Activated CD4-positive, alpha-beta memory T cell treated with anti-CD3 and anti-CD28 coated beads for 36 hours (primary cell): ENCODE data around the gene OLFML1. TPM values are rescaled to one million over a fixed set of nuclear protein-coding genes. Genes with fewer than 3 reads are reported as not detected.
A peak's percentile ranks its signal among the peaks of the same experiment; 100 is the strongest.

Experiments
- CTCF ChIA-PET: fragments of 350-600 bp; sonication (Branson Sonifier 250); formaldehyde crosslinking; loops from one replicate; lab custom pipeline; 2021; ENCODE audit warnings: antibody characterized with exemption, inconsistent platforms; lab: Charles Lee
- POLR2A ChIA-PET: fragments of 350-600 bp; sonication (Branson Sonifier 250); formaldehyde crosslinking; loops from one replicate; lab custom pipeline; 2021; ENCODE audit warnings: antibody characterized with exemption; lab: Charles Lee
- DNase-seq: peaks from one replicate; pipeline ENCODE4 v3.0.0-alpha.2; 2020
- H3K27ac Mint-ChIP-seq: one replicate; pipeline ENCODE4 v1.8.0; 2021; ENCODE audit warnings: mixed read lengths
- H3K27me3 Mint-ChIP-seq: one replicate; pipeline ENCODE4 v1.8.0; 2021; ENCODE audit warnings: mixed read lengths
- H3K36me3 Mint-ChIP-seq: one replicate; pipeline ENCODE4 v1.8.0; 2021; ENCODE audit warnings: mixed read lengths
- H3K4me1 Mint-ChIP-seq: one replicate; pipeline ENCODE4 v1.8.0; 2021; ENCODE audit warnings: low read depth, mixed read lengths
- H3K4me3 Mint-ChIP-seq: one replicate; pipeline ENCODE4 v1.8.0; 2021; ENCODE audit warnings: mild to moderate bottlenecking, mixed read lengths
- H3K9me3 Mint-ChIP-seq: one replicate; pipeline ENCODE4 v1.8.0; 2021; ENCODE audit warnings: mixed read lengths
- intact Hi-C: fragments of 100-400 bp; cut with micrococcal nuclease; formaldehyde crosslinking; loops from one replicate; pipeline ENCODE4 v1.15.1; 2023
- total RNA-seq, 2 experiments: library from RNA; stranded (reverse); gene quantifications; one replicate each; pipeline ENCODE4 v1.2.3, GENCODE V29; 2021

OLFML1 gene
- total RNA-seq, 2 experiments from 2014 or later = not detected

DNA sequence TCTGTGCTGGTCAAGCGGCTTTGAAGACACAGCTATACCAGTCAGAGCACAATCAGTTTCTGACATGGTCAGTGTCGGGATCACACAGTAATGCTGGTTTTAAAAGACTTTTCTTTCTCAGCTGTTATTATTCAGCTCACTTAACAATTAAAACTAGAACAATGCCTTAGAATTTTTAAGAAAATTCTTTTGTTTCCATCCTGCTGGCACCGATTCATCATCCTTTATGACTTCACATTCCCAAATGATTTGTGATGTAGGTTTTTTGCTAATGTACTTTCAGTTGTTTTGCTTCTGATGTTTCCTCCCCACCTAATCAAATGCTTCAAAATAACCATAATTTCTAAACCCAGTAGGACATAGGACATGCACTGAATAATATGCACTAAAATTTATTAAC, 34.5 kb upstream of the OLFML1 start:
- no peaks in the 10 kb centered on the region for H3K27me3 Mint-ChIP-seq
- no peaks in the 10 kb centered on the region for H3K9me3 Mint-ChIP-seq
- no peaks in the 10 kb centered on the region for H3K4me1 Mint-ChIP-seq
- CTCF ChIA-PET = interaction anchor here (2.0 kb wide), 1 partner anchor 9 kb away, joined by 10 read pairs; no protein-coding TSS in a partner anchor
- intact Hi-C loops = no loop called here
- H3K36me3 Mint-ChIP-seq = no peaks in the 10 kb centered on the region
- H3K27ac Mint-ChIP-seq = no peak overlapping the region
- POLR2A ChIA-PET = no interaction called here
- DNase-seq = no peak
- no peak overlapping the region for H3K4me3 Mint-ChIP-seq

DNA sequence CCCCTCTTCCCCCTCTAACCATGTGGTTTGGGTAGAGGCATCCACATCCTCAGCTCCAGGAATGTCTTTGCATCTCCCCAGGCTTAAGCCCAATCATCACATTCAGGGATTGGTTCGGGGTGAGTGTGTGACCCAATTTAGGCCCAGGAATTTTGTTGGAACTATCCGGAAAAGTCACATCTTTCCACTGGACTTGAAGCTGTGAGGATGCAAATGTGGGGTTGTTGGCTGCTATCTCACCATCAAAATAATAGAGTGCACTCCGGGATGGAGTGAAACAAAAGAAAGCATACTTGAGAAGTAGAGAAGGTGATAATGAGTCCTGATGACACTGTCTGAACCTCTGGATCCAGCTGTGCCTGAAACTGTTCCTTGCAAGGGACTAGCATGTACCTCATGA, 33.8 kb upstream of the OLFML1 start:
- no peaks in the 10 kb centered on the region for H3K36me3 Mint-ChIP-seq
- H3K27me3 Mint-ChIP-seq = no peaks in the 10 kb centered on the region
- POLR2A ChIA-PET = no interaction called here
- H3K4me1 Mint-ChIP-seq = no peaks in the 10 kb centered on the region
- no peaks in the 10 kb centered on the region for H3K9me3 Mint-ChIP-seq
- CTCF ChIA-PET = interaction anchor here (2.0 kb wide), 1 partner anchor 10 kb away, joined by 10 read pairs; no protein-coding TSS in a partner anchor
- no peak overlapping the region for H3K4me3 Mint-ChIP-seq
- intact Hi-C loops = no loop called here
- no peak overlapping the region for H3K27ac Mint-ChIP-seq
- no peak for DNase-seq

DNA sequence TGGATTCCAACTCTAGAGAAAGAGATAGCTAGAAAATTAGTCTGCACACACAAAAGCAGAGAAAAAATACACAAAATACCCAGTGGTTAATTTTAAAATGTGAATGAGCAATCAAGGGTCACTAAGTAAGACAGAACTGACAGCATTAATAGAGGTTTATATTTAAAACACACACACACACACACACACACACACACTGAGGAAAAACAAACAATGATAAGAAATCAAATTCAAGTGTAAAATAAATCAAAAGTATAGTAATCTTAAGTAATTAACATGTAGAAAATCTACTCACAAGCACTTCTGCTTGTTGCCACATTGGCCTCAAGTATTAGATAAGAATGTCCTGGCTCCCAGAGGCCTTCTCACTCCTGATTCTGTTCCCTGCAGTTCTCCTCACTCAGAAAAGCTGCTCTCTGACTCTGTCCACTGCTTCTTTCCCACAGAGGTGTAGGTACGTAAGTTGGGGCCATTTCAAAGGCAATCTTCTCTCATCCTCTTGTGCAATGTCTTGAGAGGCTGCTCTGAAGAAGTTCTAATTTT, 33.3 kb upstream of the OLFML1 start:
- ChIA-PET CTCF (interaction anchor here (2.0 kb wide), 1 partner anchor 10 kb away, joined by 10 read pairs; no protein-coding TSS in a partner anchor), POLR2A (no interaction called here)

DNA sequence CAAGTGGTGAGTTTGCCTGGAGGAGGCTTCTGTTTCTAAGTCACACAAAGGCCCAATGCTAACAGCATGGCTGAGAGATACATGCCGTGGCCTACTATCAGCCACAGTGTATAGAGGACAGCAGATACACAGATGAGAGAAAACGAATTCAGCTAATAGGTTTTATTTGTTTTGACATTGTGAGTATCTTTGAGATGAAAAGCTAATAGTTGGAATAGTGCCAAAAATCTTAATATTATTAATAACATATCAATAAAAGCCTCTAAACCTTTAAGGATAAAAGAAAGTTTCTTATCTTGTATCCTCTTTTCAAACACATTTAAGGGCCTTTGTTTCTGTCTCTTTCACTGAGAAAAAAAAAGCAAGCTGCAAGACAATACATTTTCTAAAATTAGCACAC, 30.5 kb upstream of the OLFML1 start:
- no peaks in the 10 kb centered on the region for H3K4me1 Mint-ChIP-seq
- CTCF ChIA-PET = interaction anchor here (0.6 to 2.6 kb wide), 4 partner anchors 13 to 357 kb away, joined by 3 to 11 read pairs (median 3); no protein-coding TSS in a partner anchor
- no peak overlapping the region for H3K4me3 Mint-ChIP-seq
- POLR2A ChIA-PET = no interaction called here
- H3K9me3 Mint-ChIP-seq = no peaks in the 10 kb centered on the region
- no peak for DNase-seq
- intact Hi-C loops = no loop called here
- H3K36me3 Mint-ChIP-seq = no peaks in the 10 kb centered on the region
- no peak overlapping the region for H3K27ac Mint-ChIP-seq
- H3K27me3 Mint-ChIP-seq = no peaks in the 10 kb centered on the region

More for the DNA sequence above, 33.3 kb upstream of the OLFML1 start:
- Mint-ChIP-seq H3K27me3 (no peaks in the 10 kb centered on the region), H3K4me1 (no peaks in the 10 kb centered on the region), H3K27ac (no peak overlapping the region), H3K36me3 (no peaks in the 10 kb centered on the region), H3K4me3 (no peak overlapping the region), H3K9me3 (no peaks in the 10 kb centered on the region)
- DNase-seq = no peak
- intact Hi-C loops = no loop called here

DNA sequence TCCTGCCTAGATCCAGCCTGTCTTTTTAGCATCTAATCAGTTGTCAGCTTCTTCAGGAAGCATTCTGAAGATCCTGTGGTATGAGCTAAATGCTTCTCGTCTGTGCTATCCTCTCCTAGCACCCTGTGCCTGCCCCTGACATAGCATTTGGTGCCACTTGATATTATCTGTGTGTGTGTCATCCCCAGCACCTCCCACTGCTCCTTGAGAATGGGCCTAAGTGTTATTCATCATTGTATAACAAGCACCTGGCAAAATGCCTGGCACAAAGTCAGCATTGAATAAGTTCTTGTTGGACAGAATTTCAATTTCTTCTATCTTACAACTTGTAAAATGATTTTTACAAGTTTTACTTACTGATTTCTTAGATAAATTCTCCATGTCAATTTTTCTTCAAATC, 28.1 kb upstream of the OLFML1 start:
- ChIA-PET CTCF (no interaction called here), POLR2A (no interaction called here)
- H3K36me3 Mint-ChIP-seq = no peaks in the 10 kb centered on the region
- DNase-seq = no peak
- H3K4me1 Mint-ChIP-seq = peaks cover 1% of the 10 kb centered on the region
- intact Hi-C loops = no loop called here
- no peak overlapping the region for H3K27ac Mint-ChIP-seq
- no peaks in the 10 kb centered on the region for H3K9me3 Mint-ChIP-seq
- H3K4me3 Mint-ChIP-seq = no peak overlapping the region
- no peaks in the 10 kb centered on the region for H3K27me3 Mint-ChIP-seq

DNA sequence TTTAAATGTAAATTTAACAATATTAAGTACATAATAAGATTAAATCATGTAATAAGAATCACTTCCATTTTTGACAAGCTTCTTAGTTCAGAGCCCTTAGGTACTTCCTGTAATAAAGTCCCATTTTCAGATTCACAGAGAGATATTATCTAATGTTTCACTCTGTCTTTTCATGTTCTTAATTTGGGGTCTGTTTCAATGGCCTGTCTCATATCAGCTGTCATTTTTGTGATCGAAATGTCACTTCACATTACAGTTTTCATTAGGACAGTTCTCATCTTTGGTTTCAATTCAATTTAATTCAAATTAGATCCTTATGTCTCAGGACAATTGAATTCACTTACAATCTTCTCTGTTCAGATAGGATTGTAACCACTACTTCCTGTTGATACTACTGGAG, 22.6 kb upstream of the OLFML1 start:
- no peak for DNase-seq
- intact Hi-C loops = no loop called here
- Mint-ChIP-seq H3K27me3 (no peaks in the 10 kb centered on the region), H3K4me3 (no peak overlapping the region), H3K9me3 (no peaks in the 10 kb centered on the region), H3K4me1 (peaks cover 7% of the 10 kb centered on the region), H3K36me3 (no peaks in the 10 kb centered on the region), H3K27ac (no peak overlapping the region)
- ChIA-PET POLR2A (no interaction called here), CTCF (interaction anchor here (0.6 to 1.5 kb wide), 4 partner anchors 21 to 87 kb away, joined by 3 to 4 read pairs (median 3); no protein-coding TSS in a partner anchor)

DNA sequence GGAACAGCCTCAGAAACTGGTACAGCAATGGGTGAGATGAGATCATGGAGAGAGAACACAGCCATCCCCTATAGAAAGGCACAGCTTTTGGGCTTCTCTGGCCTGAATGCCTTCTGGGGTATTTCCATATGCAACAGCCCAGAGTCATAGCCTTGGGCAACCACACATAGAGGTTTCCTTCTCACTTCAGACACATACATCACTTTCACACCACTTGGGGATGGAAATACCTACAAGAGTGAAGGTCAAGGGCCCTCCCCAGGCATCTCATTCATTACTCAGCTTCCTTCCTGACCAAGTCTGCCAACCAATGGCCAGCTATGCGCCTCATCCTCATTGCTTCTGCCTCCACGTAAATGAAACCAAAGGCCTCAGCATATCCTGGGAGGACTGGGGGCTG, 17.7 kb upstream of the OLFML1 start:
- H3K27ac Mint-ChIP-seq = no peak overlapping the region
- ChIA-PET CTCF (interaction anchor here (0.9 kb wide), 1 partner anchor 24 kb away, joined by 3 read pairs; no protein-coding TSS in a partner anchor), POLR2A (no interaction called here)
- no peaks in the 10 kb centered on the region for H3K9me3 Mint-ChIP-seq
- intact Hi-C loops = no loop called here
- H3K36me3 Mint-ChIP-seq = no peaks in the 10 kb centered on the region
- H3K4me1 Mint-ChIP-seq = peaks cover 4% of the 10 kb centered on the region
- no peak overlapping the region for H3K4me3 Mint-ChIP-seq
- peak; percentile 27 for DNase-seq
- no peaks in the 10 kb centered on the region for H3K27me3 Mint-ChIP-seq

DNA sequence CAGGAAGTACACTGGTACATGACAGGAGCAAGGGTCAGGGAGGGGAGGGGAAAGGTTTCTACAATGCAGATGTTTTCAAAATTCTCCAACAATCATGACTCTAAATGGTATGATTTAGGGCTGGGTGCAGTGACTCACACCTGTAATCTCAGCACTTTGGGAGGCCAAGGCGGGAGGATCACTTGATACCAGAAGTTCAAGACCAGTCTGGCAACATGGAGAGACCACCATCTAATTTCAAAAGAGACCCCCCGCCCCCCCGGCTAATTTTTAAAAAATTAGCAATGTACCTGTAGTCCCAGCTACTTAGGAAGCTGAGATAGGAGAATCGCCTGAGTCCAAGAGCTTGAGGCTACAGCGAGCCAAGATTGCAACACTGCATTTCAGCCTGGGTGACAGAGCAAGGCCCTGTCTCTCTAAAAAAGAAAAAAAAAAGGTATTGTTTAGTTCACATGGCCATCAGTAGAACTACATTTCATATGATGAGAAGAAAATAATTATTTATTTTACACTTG, 15.9 kb upstream of the OLFML1 start:
- ChIA-PET CTCF (no interaction called here), POLR2A (no interaction called here)
- no peak for DNase-seq
- H3K4me1 Mint-ChIP-seq = no peaks in the 10 kb centered on the region
- no peaks in the 10 kb centered on the region for H3K36me3 Mint-ChIP-seq
- no peaks in the 10 kb centered on the region for H3K9me3 Mint-ChIP-seq
- no peaks in the 10 kb centered on the region for H3K27me3 Mint-ChIP-seq
- intact Hi-C loops = no loop called here
- no peak overlapping the region for H3K4me3 Mint-ChIP-seq
- no peak overlapping the region for H3K27ac Mint-ChIP-seq

DNA sequence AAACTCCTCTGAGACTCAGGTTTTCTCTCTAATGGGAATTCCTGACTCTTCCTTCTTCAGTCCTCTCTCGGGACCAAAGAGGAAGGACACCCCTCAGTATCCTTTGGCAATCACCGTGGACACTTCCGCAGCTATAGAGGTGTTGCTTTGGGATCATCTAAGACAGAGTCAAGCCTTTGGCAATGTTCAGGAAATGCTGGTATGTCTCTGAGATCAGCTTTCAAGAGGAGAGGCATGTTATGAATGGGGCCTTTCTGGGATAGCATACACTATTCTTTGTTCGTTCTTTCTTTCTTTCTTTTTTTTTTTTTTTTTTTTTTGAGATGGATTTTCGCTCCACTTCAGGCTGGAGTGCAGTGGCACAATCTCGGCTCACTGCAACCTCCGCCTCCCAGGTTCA, 14.2 kb upstream of the OLFML1 start:
- POLR2A ChIA-PET = no interaction called here
- DNase-seq = no peak
- intact Hi-C loops = no loop called here
- H3K27ac Mint-ChIP-seq = no peak overlapping the region
- no peaks in the 10 kb centered on the region for H3K36me3 Mint-ChIP-seq
- no peaks in the 10 kb centered on the region for H3K27me3 Mint-ChIP-seq
- H3K9me3 Mint-ChIP-seq = no peaks in the 10 kb centered on the region
- H3K4me1 Mint-ChIP-seq = no peaks in the 10 kb centered on the region
- CTCF ChIA-PET = no interaction called here
- no peak overlapping the region for H3K4me3 Mint-ChIP-seq

DNA sequence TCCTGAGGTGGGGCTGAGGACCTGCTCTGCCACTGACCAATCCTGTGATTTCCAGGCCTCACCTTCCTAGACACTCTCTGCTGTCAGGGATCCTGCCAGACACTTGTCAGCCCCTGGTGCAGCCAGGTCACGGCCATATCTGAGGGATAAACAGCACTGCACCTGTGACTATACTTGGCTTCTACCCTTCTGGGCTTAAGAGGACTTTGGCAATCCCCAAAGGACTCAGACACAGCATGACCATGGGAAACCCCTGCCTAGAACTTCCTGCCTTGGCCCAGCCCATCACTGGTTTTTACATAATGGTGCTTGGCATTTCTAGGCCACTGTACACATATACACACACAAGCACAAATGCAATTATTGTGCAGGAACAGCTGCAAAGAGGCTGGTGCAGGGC, 11.6 kb upstream of the OLFML1 start:
- Mint-ChIP-seq H3K9me3 (no peaks in the 10 kb centered on the region), H3K4me1 (no peaks in the 10 kb centered on the region), H3K27me3 (no peaks in the 10 kb centered on the region), H3K27ac (no peak overlapping the region), H3K36me3 (no peaks in the 10 kb centered on the region), H3K4me3 (no peak overlapping the region)
- CTCF ChIA-PET = no interaction called here
- DNase-seq = no peak
- POLR2A ChIA-PET = no interaction called here
- intact Hi-C loops = no loop called here

DNA sequence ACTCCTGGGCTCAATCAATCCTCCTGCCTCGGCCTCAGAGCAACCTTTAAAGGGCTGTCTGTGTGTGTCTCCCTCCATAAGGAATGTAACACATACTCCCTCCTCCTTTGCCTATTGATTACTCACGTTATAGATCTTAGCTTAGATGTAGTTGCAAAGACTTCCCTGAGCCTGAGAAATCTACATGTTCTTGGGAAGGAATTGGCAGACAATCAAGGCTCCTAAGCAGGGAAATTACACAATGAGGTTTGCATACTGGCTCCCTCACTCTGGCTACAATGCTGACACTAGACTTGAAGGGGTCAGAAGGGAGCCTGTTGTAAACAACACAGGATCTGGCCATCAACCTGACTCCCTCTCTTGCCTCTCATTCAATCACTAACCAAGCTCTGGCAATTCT, 5.2 kb upstream of the OLFML1 start:
- Mint-ChIP-seq H3K9me3 (no peaks in the 10 kb centered on the region), H3K36me3 (no peaks in the 10 kb centered on the region), H3K27ac (no peak overlapping the region), H3K4me1 (no peaks in the 10 kb centered on the region), H3K4me3 (no peak overlapping the region), H3K27me3 (no peaks in the 10 kb centered on the region)
- no peak for DNase-seq
- ChIA-PET POLR2A (no interaction called here), CTCF (no interaction called here)
- intact Hi-C loops = no loop called here

DNA sequence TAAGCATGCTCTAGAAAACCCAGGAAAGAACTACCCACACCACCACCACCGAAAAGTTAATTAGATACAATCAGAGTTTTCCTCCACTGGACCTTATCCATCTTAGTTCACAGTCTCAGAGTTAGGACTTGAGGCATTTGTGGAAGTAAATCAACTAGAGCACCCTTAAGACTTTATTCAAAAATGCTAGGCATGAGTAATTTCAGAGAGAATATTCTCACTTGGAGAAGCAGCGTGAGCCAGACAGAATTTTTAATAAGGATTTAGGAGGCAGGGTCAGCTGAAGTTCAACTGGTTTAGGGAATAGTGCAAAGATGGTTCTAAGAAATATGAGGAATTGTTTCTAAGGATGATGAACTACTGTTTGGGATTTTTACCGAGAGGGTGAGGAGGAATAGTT, 1.2 kb upstream of the OLFML1 start:
- no peak for DNase-seq
- Mint-ChIP-seq H3K4me3 (no peak overlapping the region), H3K9me3 (no peaks in the 10 kb centered on the region), H3K36me3 (no peaks in the 10 kb centered on the region), H3K4me1 (no peaks in the 10 kb centered on the region), H3K27ac (no peak overlapping the region), H3K27me3 (no peaks in the 10 kb centered on the region)
- ChIA-PET CTCF (no interaction called here), POLR2A (no interaction called here)
- intact Hi-C loops = no loop called here

DNA sequence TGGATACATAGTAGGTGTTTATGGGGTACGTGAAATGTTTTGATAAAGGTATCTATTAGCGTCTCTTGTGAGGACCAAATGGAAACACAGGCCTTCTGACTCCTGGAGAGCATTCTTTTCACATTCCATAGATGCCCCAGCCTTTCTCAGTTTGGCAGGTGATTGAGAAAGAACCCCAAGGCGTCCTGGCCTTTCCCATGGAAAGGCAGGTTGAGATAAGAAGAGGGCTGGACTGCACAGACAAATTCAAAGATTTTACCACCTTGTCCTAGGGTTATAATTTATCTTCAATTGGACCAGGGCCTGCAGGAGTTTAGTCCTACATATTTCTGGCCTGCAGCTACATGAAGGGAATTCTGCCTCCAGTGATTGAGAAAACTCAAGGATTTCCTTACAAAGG, 661 bp upstream of the OLFML1 start:
- Mint-ChIP-seq H3K27me3 (no peaks in the 10 kb centered on the region), H3K36me3 (no peaks in the 10 kb centered on the region), H3K4me3 (no peak overlapping the region), H3K9me3 (no peaks in the 10 kb centered on the region), H3K4me1 (no peaks in the 10 kb centered on the region), H3K27ac (no peak overlapping the region)
- DNase-seq = no peak
- CTCF ChIA-PET = no interaction called here
- POLR2A ChIA-PET = no interaction called here
- intact Hi-C loops = no loop called here
